RKO (cell line): Measurements from ENCODE around the gene DCLRE1C.
"Not testable (repeated sequence)": the region's sequence is repeated elsewhere in the genome, so short reads cannot be mapped to it uniquely, and the experiment has no call there.

ENCODE experiments used
- DNase-seq: peaks from one replicate; pipeline ENCODE4 v3.0.0-alpha.2; 2016; ENCODE audit warnings: low spot score

Gene DCLRE1C

GRCh38 chr10:14954001-14954770 is at the start of gene DCLRE1C:
TSS of gene DCLRE1C (minus strand) at chr10:14954096. CDS start at chr10:14954010, 86 bp downstream.
- peak; percentile 96 for DNase-seq

- DNase-seq: no peak
Observed at GRCh38 chr10:14995964-14996565, 42.2 kb upstream of the DCLRE1C start.

GRCh38 chr10:14993500-14994455 is 39.9 kb upstream of the DCLRE1C start:
- DNase-seq: not testable (repeated sequence)

- DNase-seq: not testable (repeated sequence)
Observed at GRCh38 chr10:14992336-14992735, 38.4 kb upstream of the DCLRE1C start.

- DNase-seq: not testable (repeated sequence)
Observed at GRCh38 chr10:14991035-14991749, 37.3 kb upstream of the DCLRE1C start.

GRCh38 chr10:14989552-14989951 is 35.7 kb upstream of the DCLRE1C start:
- DNase-seq: not testable (repeated sequence)

GRCh38 chr10:14982744-14983143 is 28.8 kb upstream of the DCLRE1C start:
- DNase-seq: no peak

GRCh38 chr10:14975672-14976273 is 21.9 kb upstream of the DCLRE1C start:
- no peak for DNase-seq

- not testable (repeated sequence) for DNase-seq
Observed at GRCh38 chr10:14974153-14974998, 20.5 kb upstream of the DCLRE1C start.

- no peak for DNase-seq
Observed at GRCh38 chr10:14971867-14972448, 18.1 kb upstream of the DCLRE1C start.

- no peak for DNase-seq
Observed at GRCh38 chr10:14967897-14968296, 14.0 kb upstream of the DCLRE1C start.

GRCh38 chr10:14959221-14960057 is 5.5 kb upstream of the DCLRE1C start, which contains the start of gene MEIG1:
TSS of gene MEIG1 (plus strand) at chr10:14959388. CDS start at chr10:14966469, 7,081 bp downstream.
- peak; percentile 98 for DNase-seq

- no peak for DNase-seq
Observed at GRCh38 chr10:14958872-14959220, 5.0 kb upstream of the DCLRE1C start.

GRCh38 chr10:14954934-14955333 is 1.0 kb upstream of the DCLRE1C start:
- no peak for DNase-seq

- DNase-seq: peak; percentile 90
Observed at GRCh38 chr10:14953424-14954000, 384 bp downstream of the DCLRE1C start.

- peak; percentile 62 for DNase-seq
Observed at GRCh38 chr10:14952851-14953423, 959 bp downstream of the DCLRE1C start.

- no peak for DNase-seq
Observed at GRCh38 chr10:14949291-14949690, 4.6 kb downstream of the DCLRE1C start.

GRCh38 chr10:14947268-14947667 is 6.6 kb downstream of the DCLRE1C start:
- no peak for DNase-seq
